IMR-90 (cell line): ENCODE data around the gene MYH11. TPM values are rescaled to one million over a fixed set of nuclear protein-coding genes. Genes with fewer than 3 reads are reported as not detected.

Experiments used
- ATAC-seq: fragments of 200-7000 bp; cut with Tn5 transposase; 2 replicates; pipeline ENCODE4 v1.9.1; 2020; ENCODE audit warnings: low read depth, mild to moderate bottlenecking, moderate library complexity
- BruUV-seq: library from RNA; stranded (reverse); fragments of 400-500 nt; replicated peaks from 2 replicates; lab custom pipeline; 2021; lab: Mats Ljungman, UMichigan
- CTCF ChIA-PET: fragments of 300-600 bp; formaldehyde crosslinking; extraction: SDS; loops from one replicate; lab custom pipeline; 2021; ENCODE audit warnings: antibody characterized with exemption; lab: Yijun Ruan, JAX
- POLR2A ChIA-PET: fragments of 300-600 bp; sonication (Branson Sonifier 250); formaldehyde crosslinking; loops from one replicate; lab custom pipeline; 2022; ENCODE audit warnings: antibody characterized with exemption; ENCODE audit not compliant: unreplicated experiment; lab: Charles Lee
- DNase-seq: peaks from one replicate; pipeline ENCODE4 v3.0.0; 2013
- H2AFZ ChIP-seq: replicated peaks from 2 replicates; pipeline ENCODE3; 2013; ENCODE audit warnings: low read length, mild to moderate bottlenecking; ENCODE audit not compliant: poor library complexity
- H2AK5ac ChIP-seq: 2 replicates; pipeline ENCODE4 v1.6.1; 2013; ENCODE audit warnings: low read depth, low read length, inconsistent platforms
- H2AK9ac ChIP-seq: replicated peaks from 2 replicates; pipeline ENCODE3; 2013; ENCODE audit warnings: mild to moderate bottlenecking, low read depth, low read length, moderate library complexity; ENCODE audit not compliant: poor library complexity
- H2BK120ac ChIP-seq: 2 replicates; pipeline ENCODE4 v1.6.1; 2013; ENCODE audit warnings: low read depth, low read length, inconsistent platforms
- H2BK15ac ChIP-seq: 3 replicates; pipeline ENCODE4 v1.6.1; 2013; ENCODE audit warnings: low read depth, low read length, inconsistent platforms
- H2BK20ac ChIP-seq: 2 replicates; pipeline ENCODE4 v1.6.1; 2013; ENCODE audit warnings: low read depth, mild to moderate bottlenecking, inconsistent platforms, low read length, moderate library complexity
- H2BK5ac ChIP-seq: 2 replicates; pipeline ENCODE4 v1.6.1; 2013; ENCODE audit warnings: mild to moderate bottlenecking, low read depth, low read length, inconsistent platforms; ENCODE audit not compliant: poor library complexity, severe bottlenecking
- H3K14ac ChIP-seq: replicated peaks from 2 replicates; pipeline ENCODE4 v1.6.1; 2013; ENCODE audit warnings: low read depth, low read length, inconsistent platforms
- H3K18ac ChIP-seq: 2 replicates; pipeline ENCODE4 v1.6.1; 2013; ENCODE audit warnings: low read depth, low read length, control low read depth
- H3K23ac ChIP-seq: 2 replicates; pipeline ENCODE4 v1.6.1; 2013; ENCODE audit warnings: low read depth, low read length, inconsistent platforms
- H3K27ac ChIP-seq: 2 replicates; pipeline ENCODE4 v1.5.1; 2013; ENCODE audit warnings: mild to moderate bottlenecking, control low read depth, low read length; ENCODE audit not compliant: insufficient read depth
- H3K27me3 ChIP-seq: 2 replicates; pipeline ENCODE4 v1.6.1; 2013; ENCODE audit warnings: low read length; ENCODE audit not compliant: control insufficient read depth, insufficient read depth
- H3K36me3 ChIP-seq: 2 replicates; pipeline ENCODE4 v1.6.1; 2013; ENCODE audit warnings: low read length, mixed read lengths; ENCODE audit not compliant: control insufficient read depth, insufficient read depth
- H3K4ac ChIP-seq: 2 replicates; pipeline ENCODE4 v1.6.1; 2013; ENCODE audit warnings: low read depth, low read length, inconsistent platforms
- H3K4me1 ChIP-seq: 2 replicates; pipeline ENCODE4 v1.6.1; 2013; ENCODE audit warnings: low read length, mixed read lengths; ENCODE audit not compliant: control insufficient read depth, insufficient read depth
- H3K4me2 ChIP-seq: 2 replicates; pipeline ENCODE4 v1.6.1; 2013; ENCODE audit warnings: low read depth, mild to moderate bottlenecking, control low read depth, low read length, moderate library complexity
- H3K4me3 ChIP-seq: 2 replicates; pipeline ENCODE4 v1.5.1; 2013; ENCODE audit warnings: low read depth, mild to moderate bottlenecking, control low read depth, low read length, moderate library complexity; ENCODE audit not compliant: insufficient read depth
- H3K56ac ChIP-seq: 2 replicates; pipeline ENCODE4 v1.6.1; 2013; ENCODE audit warnings: low read length, inconsistent platforms; ENCODE audit not compliant: insufficient read depth; ENCODE audit errors: extremely low read depth
- H3K79me1 ChIP-seq, 2 experiments: 2 replicates each; pipeline ENCODE4 v1.6.1; 2013; ENCODE audit warnings: low read length in 2 of 2, inconsistent platforms in 1 of 2, low read depth in 1 of 2
- H3K9ac ChIP-seq: 2 replicates; pipeline ENCODE4 v1.6.1; 2013; ENCODE audit warnings: low read depth, low read length, control low read depth
- H3K9me1 ChIP-seq: 2 replicates; pipeline ENCODE4 v1.6.1; 2013; ENCODE audit warnings: low read length, inconsistent platforms; ENCODE audit not compliant: insufficient read depth
- H3K9me3 ChIP-seq: 2 replicates; pipeline ENCODE4 v1.6.1; 2013; ENCODE audit warnings: low read length; ENCODE audit not compliant: control insufficient read depth, insufficient read depth
- H4K20me1 ChIP-seq: 2 replicates; pipeline ENCODE4 v1.6.1; 2013; ENCODE audit warnings: low read length, inconsistent platforms; ENCODE audit not compliant: insufficient read depth
- H4K5ac ChIP-seq: 2 replicates; pipeline ENCODE4 v1.6.1; 2013; ENCODE audit warnings: mild to moderate bottlenecking, low read depth, low read length, control low read depth
- H4K8ac ChIP-seq, 2 experiments: 2 replicates each; pipeline ENCODE4 v1.6.1; 2013; ENCODE audit warnings: low read depth in 2 of 2, low read length in 2 of 2, control low read depth in 1 of 2, inconsistent platforms in 1 of 2
- H4K91ac ChIP-seq: 2 replicates; pipeline ENCODE4 v1.6.1; 2013; ENCODE audit warnings: low read depth, low read length, inconsistent platforms; ENCODE audit not compliant: insufficient read depth
- BHLHE40 ChIP-seq: fragments of 150-350 bp; IDR thresholded peaks from 2 replicates; pipeline ENCODE4 v1.6.1; 2016; ENCODE audit warnings: mild to moderate bottlenecking, low read depth, low read length
- CEBPB ChIP-seq: IDR thresholded peaks from 2 replicates; pipeline ENCODE4 v1.6.1; 2012; ENCODE audit warnings: low read depth, low read length, improper control_type of control experiment
- CHD1 ChIP-seq: IDR thresholded peaks from 2 replicates; pipeline ENCODE4 v1.6.1; 2012; ENCODE audit warnings: low read depth, low read length, improper control_type of control experiment
- ELK1 ChIP-seq: fragments of 150-350 bp; IDR thresholded peaks from 2 replicates; pipeline ENCODE4 v1.6.1; 2016; ENCODE audit warnings: low read depth, mild to moderate bottlenecking, low read length, moderate library complexity, borderline replicate concordance
- FOS ChIP-seq: fragments of 150-350 bp; IDR thresholded peaks from 2 replicates; pipeline ENCODE4 v1.6.1; 2016; ENCODE audit warnings: low read depth, low read length
- MAFK ChIP-seq: IDR thresholded peaks from 2 replicates; pipeline ENCODE4 v1.6.1; 2012; ENCODE audit warnings: low read depth, low read length, improper control_type of control experiment
- MAZ ChIP-seq: IDR thresholded peaks from 2 replicates; pipeline ENCODE4 v1.6.1; 2012; ENCODE audit warnings: low read depth, mild to moderate bottlenecking, low read length, improper control_type of control experiment, moderate library complexity, borderline replicate concordance
- MXI1 ChIP-seq: IDR thresholded peaks from 2 replicates; pipeline ENCODE4 v1.6.1; 2012; ENCODE audit warnings: low read depth, mild to moderate bottlenecking, low read length, moderate library complexity, borderline replicate concordance
- NFE2L2 ChIP-seq: fragments of 150-350 bp; IDR thresholded peaks from 2 replicates; pipeline ENCODE4 v1.6.1; 2016; ENCODE audit warnings: low read depth, mild to moderate bottlenecking, low read length
- POLR2A ChIP-seq: IDR thresholded peaks from 2 replicates; pipeline ENCODE4 v1.6.1; 2012; ENCODE audit warnings: mild to moderate bottlenecking, low read depth, low read length
- RAD21 ChIP-seq: IDR thresholded peaks from 2 replicates; pipeline ENCODE4 v1.6.1; 2012; ENCODE audit warnings: low read length, improper control_type of control experiment
- RCOR1 ChIP-seq: IDR thresholded peaks from 2 replicates; pipeline ENCODE4 v1.6.1; 2012; ENCODE audit warnings: mild to moderate bottlenecking, low read length, improper control_type of control experiment; ENCODE audit not compliant: insufficient replicate concordance
- RFX5 ChIP-seq: IDR thresholded peaks from 2 replicates; pipeline ENCODE4 v1.8.0; 2012; ENCODE audit warnings: low read depth, mild to moderate bottlenecking, low read length, moderate library complexity
- SMC3 ChIP-seq: fragments of 150-350 bp; IDR thresholded peaks from 2 replicates; pipeline ENCODE4 v1.6.1; 2016; ENCODE audit warnings: low read depth, mild to moderate bottlenecking, antibody characterized with exemption, low read length, moderate library complexity
- USF2 ChIP-seq: fragments of 150-350 bp; IDR thresholded peaks from 2 replicates; pipeline ENCODE4 v1.6.1; 2017; ENCODE audit warnings: mild to moderate bottlenecking, antibody characterized with exemption, low read length, low read depth
- WGBS, 2 experiments: methylation state at CpG; one replicate each; pipeline versions ENCODE4 v1.1.5 to v1.1.7; 2013; ENCODE audit warnings: missing lambda C conversion rate in 2 of 2; ENCODE audit not compliant: insufficient read length in 1 of 2; ENCODE audit errors: extremely low coverage in 2 of 2; 5-methylcytosine and 5-hydroxymethylcytosine counted together
- dilution Hi-C: fragments of 300-500 bp; cut with HindIII; formaldehyde crosslinking; loops from one replicate; pipeline ENCODE4 v1.14.3; 2018; ENCODE audit warnings: low sequenced_read_pairs; ENCODE audit not compliant: unreplicated experiment
- in situ Hi-C: fragments of 300-500 bp; cut with MboI; formaldehyde crosslinking; loops from 3 replicates; pipeline ENCODE4 v1.14.3; 2019; ENCODE audit warnings: low sequenced_read_pairs, inconsistent platforms, mixed read lengths
- intact Hi-C: fragments of 100-400 bp; cut with micrococcal nuclease; formaldehyde crosslinking; loops from 2 replicates; pipeline ENCODE4 v1.10.0; 2022
- polyA plus RNA-seq, 3 experiments: library from polyadenylated mRNA; depleted of rRNA; stranded (reverse); fragments of >200 nt; gene quantifications; 2 replicates each; pipeline ENCODE4 v1.2.3, GENCODE V29; 2012; ENCODE audit warnings: low replicate concordance in 1 of 3
- total RNA-seq: library from RNA; depleted of rRNA; stranded (reverse); fragments of >200 nt; gene quantifications from 2 replicates; pipeline ENCODE4 v1.2.3, GENCODE V29; 2012
- TF ChIP-seq, protein P1 (sequence below): conservative IDR thresholded peaks from 2 replicates; pipeline ENCODE4 v1.5.1; 2012; ENCODE audit warnings: mild to moderate bottlenecking, low read depth, low read length, improper control_type of control experiment

The MYH11 gene
- total and polyA plus RNA-seq, 2 of the 4 experiments (the other 2 are of a cell fraction) = under 0.01 to 0.12 TPM

DNA sequence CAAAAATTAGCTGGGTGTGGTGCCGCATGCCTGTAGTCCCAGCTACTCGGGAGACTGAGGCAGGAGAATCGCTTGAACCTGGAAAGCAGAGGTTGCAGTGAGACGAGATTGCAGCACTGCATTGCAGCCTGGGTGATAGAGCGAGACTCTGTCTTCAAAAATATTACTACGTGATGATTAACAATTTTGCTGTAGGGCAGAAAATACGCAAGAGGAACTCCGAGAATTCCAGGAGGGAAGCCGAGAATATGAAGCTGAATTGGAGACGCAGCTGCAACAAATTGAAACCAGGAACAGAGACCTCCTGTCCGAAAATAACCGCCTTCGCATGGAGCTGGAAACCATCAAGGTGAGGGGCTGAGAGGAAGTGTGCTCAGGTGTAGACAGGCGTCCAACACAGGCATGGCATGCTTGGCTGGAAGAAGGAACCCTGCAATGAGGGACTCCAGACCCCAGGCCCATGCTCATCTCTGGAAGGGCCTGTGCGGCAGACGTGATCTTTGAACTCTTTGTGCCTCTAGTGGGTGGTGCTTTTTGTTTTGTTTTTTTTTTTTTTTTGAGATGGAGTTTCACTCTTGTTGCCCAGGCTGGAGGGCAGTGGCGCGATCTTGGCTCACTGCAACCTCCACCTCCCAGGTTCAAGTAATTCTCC, 189.6 kb downstream of the MYH11 start:
- 98% methylated on average over 7 of the region's 18 CpGs; no CpG with 5 or more reads in 1 of the 2 experiments for WGBS, 2 experiments
- ATAC-seq = no peak
- Histone ChIP-seq H3K14ac (no peak overlapping the region), H4K20me1 (peaks cover under 1% of the 10 kb centered on the region; the same call in 1 of the 2 replicates), H3K36me3 (peaks cover 32% of the 10 kb centered on the region), H3K9me1 (peaks cover 4% of the 10 kb centered on the region; the same call in 1 of the 2 replicates), H3K9ac (no peak overlapping the region), H3K4me1 (peaks cover 3% of the 10 kb centered on the region), H2BK20ac (no peak overlapping the region), H3K27ac (no peak overlapping the region), H3K23ac (no peak overlapping the region), H2BK5ac (no peak overlapping the region), H4K5ac (no peak overlapping the region), H3K9me3 (no peaks in the 10 kb centered on the region), H3K79me1 (peaks cover 22 to 38% of the 10 kb centered on the region in 2 experiments; a peak in 3 of 4 replicates), H3K4me2 (no peak overlapping the region), H4K8ac (no peak overlapping the region), H2AK5ac (no peak overlapping the region), H3K18ac (no peak overlapping the region), H3K56ac (no peak overlapping the region), H2AFZ (no peak overlapping the region), H2AK9ac (peak overlapping the region; percentile 28), H3K4me3 (no peak overlapping the region), H3K4ac (no peak overlapping the region), H2BK120ac (no peak overlapping the region), H3K27me3 (no peaks in the 10 kb centered on the region), H4K91ac (no peak overlapping the region), H2BK15ac (no peak overlapping the region)
- dilution Hi-C loops (no loop called here), in situ Hi-C loops (no loop called here), intact Hi-C loops (no loop called here)
- CTCF ChIA-PET = interaction anchor here (0.6 kb wide), 1 partner anchor 10 kb away, joined by 4 read pairs; no protein-coding TSS in a partner anchor
- POLR2A ChIA-PET = no interaction called here
- no peak for TF ChIP-seq RAD21
- TF ChIP-seq MAFK = no peak
- TF ChIP-seq CHD1 = no peak
- no peak for TF ChIP-seq MAZ
- TF ChIP-seq CEBPB = no peak
- TF ChIP-seq, protein P1, sequence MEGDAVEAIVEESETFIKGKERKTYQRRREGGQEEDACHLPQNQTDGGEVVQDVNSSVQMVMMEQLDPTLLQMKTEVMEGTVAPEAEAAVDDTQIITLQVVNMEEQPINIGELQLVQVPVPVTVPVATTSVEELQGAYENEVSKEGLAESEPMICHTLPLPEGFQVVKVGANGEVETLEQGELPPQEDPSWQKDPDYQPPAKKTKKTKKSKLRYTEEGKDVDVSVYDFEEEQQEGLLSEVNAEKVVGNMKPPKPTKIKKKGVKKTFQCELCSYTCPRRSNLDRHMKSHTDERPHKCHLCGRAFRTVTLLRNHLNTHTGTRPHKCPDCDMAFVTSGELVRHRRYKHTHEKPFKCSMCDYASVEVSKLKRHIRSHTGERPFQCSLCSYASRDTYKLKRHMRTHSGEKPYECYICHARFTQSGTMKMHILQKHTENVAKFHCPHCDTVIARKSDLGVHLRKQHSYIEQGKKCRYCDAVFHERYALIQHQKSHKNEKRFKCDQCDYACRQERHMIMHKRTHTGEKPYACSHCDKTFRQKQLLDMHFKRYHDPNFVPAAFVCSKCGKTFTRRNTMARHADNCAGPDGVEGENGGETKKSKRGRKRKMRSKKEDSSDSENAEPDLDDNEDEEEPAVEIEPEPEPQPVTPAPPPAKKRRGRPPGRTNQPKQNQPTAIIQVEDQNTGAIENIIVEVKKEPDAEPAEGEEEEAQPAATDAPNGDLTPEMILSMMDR = no peak
- no peak for TF ChIP-seq BHLHE40
- TF ChIP-seq RCOR1 = no peak
- no peak for TF ChIP-seq ELK1
- no peak for TF ChIP-seq FOS
- no peak for TF ChIP-seq USF2
- TF ChIP-seq RFX5 = no peak
- no peak for TF ChIP-seq MXI1
- no peak for TF ChIP-seq SMC3
- no peak for TF ChIP-seq POLR2A
- TF ChIP-seq NFE2L2 = no peak
- BruUV-seq = no TSS peak
- no peak for DNase-seq
